ENCODE results near the gene BCL7A.

DNA sequence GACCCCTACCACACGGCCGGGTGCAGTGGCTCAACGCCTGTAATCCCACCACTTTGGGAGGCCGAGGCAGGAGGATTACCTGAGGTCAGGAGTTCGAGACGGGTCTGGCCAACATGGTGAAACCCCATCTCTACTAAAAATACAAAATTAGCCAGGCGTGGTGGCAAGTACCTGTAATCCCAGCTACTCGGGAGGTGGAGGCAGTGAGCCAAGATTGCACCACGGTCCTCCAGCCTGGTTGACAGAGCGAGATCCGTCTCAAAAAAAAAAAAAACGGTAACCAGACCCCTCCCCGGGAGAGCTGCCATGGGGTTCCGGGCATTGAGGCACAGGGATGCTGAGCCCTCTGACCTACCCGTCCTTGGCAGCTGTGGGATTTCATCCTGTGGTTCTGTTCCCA is 21.8 kb downstream of the BCL7A start:
- TF ChIP-seq, protein P1, sequence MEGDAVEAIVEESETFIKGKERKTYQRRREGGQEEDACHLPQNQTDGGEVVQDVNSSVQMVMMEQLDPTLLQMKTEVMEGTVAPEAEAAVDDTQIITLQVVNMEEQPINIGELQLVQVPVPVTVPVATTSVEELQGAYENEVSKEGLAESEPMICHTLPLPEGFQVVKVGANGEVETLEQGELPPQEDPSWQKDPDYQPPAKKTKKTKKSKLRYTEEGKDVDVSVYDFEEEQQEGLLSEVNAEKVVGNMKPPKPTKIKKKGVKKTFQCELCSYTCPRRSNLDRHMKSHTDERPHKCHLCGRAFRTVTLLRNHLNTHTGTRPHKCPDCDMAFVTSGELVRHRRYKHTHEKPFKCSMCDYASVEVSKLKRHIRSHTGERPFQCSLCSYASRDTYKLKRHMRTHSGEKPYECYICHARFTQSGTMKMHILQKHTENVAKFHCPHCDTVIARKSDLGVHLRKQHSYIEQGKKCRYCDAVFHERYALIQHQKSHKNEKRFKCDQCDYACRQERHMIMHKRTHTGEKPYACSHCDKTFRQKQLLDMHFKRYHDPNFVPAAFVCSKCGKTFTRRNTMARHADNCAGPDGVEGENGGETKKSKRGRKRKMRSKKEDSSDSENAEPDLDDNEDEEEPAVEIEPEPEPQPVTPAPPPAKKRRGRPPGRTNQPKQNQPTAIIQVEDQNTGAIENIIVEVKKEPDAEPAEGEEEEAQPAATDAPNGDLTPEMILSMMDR (conservative IDR thresholded peaks at IDR 0.05) = no peak
- no peak for TF ChIP-seq EZH2 (IDR thresholded peaks at IDR 0.05; ENCODE audit: low read depth)

Data from PC-9 (cell line).